Esophagus muscularis mucosa (tissue), 4 donors: ENCODE data around the gene SH3PXD2A.

ENCODE experiments used
- CTCF ChIP-seq, 3 experiments: fragments of 200-600 bp in 2 of 3; fragments of 450-650 bp in 1 of 3; sonication (generic) in 2 of 3; IDR thresholded peaks; one replicate each; pipeline ENCODE4 v1.5.1; 2017 to 2019; ENCODE audit warnings: antibody characterized with exemption in 3 of 3, mild to moderate bottlenecking in 2 of 3, moderate library complexity in 1 of 3
- EP300 ChIP-seq: sonication (generic); formaldehyde crosslinking; IDR thresholded peaks from one replicate; pipeline ENCODE4 v1.6.1; 2017; ENCODE audit warnings: antibody characterized with exemption
- POLR2A ChIP-seq: fragments of 450-650 bp; IDR thresholded peaks from one replicate; pipeline ENCODE4 v1.6.1; 2017; ENCODE audit warnings: antibody characterized with exemption, moderate library complexity, mild to moderate bottlenecking, low read depth
- POLR2AphosphoS5 ChIP-seq, 2 donors: sonication (generic); formaldehyde crosslinking; IDR thresholded peaks; one replicate each; pipeline ENCODE4 v1.6.1; 2017; ENCODE audit warnings: antibody characterized with exemption in 2 of 2

GRCh38 chr10:103872137-103872931 lies 17.0 kb upstream of the SH3PXD2A start:
- TF ChIP-seq POLR2A (no peak), CTCF (IDR thresholded peaks at IDR 0.05) (no peak), EP300 (no peak), POLR2AphosphoS5 (IDR thresholded peaks at IDR 0.05) (no peak)
